Suppressor macrophage (primary cell): ENCODE data around the gene MNS1.
"Not testable (repeated sequence)": the region's sequence is repeated elsewhere in the genome, so short reads cannot be mapped to it uniquely, and the experiment has no call there.

Source experiments
- DNase-seq, 4 experiments: peaks; one replicate each; pipeline ENCODE4 v3.0.0-alpha.2; 2020 to 2022

Gene MNS1

GRCh38 chr15:56445746-56446145 lies 19.2 kb downstream of the MNS1 start:
- DNase-seq = no peak

GRCh38 chr15:56442354-56442753 lies 22.6 kb downstream of the MNS1 start:
- DNase-seq = no peak

GRCh38 chr15:56440214-56440770 lies 24.6 kb downstream of the MNS1 start:
- DNase-seq = no peak

GRCh38 chr15:56432304-56432703 lies 32.6 kb downstream of the MNS1 start:
- DNase-seq = no peak

- DNase-seq = peak in 3 of 4 experiments; percentile 0 to 67 (median 59)
Observed at GRCh38 chr15:56428821-56429458, 36.0 kb downstream of the MNS1 start.

DNA sequence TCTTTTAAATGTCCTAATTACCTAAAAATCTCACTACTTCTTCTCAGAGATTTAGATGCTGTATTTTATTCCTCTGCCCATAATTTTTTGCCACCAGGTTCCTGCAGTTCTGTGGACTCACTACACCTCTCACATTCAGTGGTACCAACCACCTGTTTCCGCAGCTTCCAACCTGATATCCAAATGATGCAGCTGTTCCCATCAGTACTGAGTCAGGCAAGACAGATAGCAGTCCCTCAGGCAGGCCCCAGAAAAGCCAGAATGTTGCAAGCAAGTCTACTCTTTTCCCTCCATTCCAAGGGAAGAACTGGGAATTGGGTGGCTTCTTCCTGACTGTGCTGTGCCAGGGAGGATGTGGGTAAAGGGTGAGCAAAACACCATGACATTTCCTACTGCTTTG lies 39.0 kb downstream of the MNS1 start:
- no peak for DNase-seq

DNA sequence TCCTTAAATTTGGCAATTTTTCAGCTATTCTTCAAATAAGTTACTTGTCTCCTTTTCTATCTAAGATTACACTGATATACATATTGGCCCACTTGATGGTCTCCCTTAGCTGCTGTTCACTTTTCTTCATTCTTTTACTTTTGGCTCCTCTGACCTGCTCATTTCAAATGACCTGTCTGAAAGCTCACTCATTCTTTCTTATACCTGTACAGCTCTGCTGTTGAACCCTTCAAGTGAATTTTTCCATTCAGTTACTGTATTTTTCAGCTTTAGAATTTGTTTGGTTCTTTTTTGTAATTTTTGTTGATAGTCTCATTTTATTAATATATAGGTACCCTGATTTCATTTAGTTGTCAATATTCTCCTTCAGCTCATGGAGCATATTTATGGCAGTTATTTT lies 39.7 kb downstream of the MNS1 start:
- DNase-seq = no peak

- not testable (repeated sequence) for DNase-seq
Observed at GRCh38 chr15:56413114-56413733, 51.7 kb downstream of the MNS1 start.

- no peak for DNase-seq
Observed at GRCh38 chr15:56411122-56411749, 53.7 kb downstream of the MNS1 start.

- no peak for DNase-seq
Observed at GRCh38 chr15:56410721-56411120, 54.2 kb downstream of the MNS1 start.

- not testable (repeated sequence) for DNase-seq
Observed at GRCh38 chr15:56399209-56399608, 65.7 kb downstream of the MNS1 start.

DNA sequence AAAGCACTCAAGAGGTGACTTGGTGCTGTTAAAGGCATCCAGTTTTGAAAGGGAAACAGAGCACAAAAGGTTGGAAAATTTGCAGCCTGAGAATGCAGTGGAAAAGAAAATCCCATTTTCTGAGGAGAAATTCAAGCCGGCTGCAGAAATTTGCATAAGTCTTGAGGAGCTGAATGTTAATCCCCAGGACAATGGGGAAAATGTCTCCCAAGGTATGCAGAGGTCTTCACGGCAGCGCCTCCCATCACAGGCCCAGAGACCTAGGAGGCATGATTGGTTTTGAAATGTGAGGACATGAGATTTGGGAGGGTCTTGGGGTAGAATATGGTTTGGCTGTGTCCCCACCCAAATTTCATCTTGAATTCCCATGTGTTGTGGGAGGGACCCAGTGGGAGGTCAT lies 67.6 kb downstream of the MNS1 start:
- not testable (repeated sequence) for DNase-seq

GRCh38 chr15:56394909-56395308 lies 70.0 kb downstream of the MNS1 start:
- no peak for DNase-seq

- no peak for DNase-seq
Observed at GRCh38 chr15:56393277-56393676, 71.7 kb downstream of the MNS1 start.

GRCh38 chr15:56390739-56391267 lies 74.1 kb downstream of the MNS1 start:
- DNase-seq = no peak

GRCh38 chr15:56385908-56386307 lies 79.0 kb downstream of the MNS1 start:
- DNase-seq = no peak

- DNase-seq = no peak
Observed at GRCh38 chr15:56383010-56383409, 81.9 kb downstream of the MNS1 start.
